Measurements from ENCODE around the gene PLD4.
A peak's percentile ranks its signal among the peaks of the same experiment; 100 is the strongest.

Gene PLD4

DNA sequence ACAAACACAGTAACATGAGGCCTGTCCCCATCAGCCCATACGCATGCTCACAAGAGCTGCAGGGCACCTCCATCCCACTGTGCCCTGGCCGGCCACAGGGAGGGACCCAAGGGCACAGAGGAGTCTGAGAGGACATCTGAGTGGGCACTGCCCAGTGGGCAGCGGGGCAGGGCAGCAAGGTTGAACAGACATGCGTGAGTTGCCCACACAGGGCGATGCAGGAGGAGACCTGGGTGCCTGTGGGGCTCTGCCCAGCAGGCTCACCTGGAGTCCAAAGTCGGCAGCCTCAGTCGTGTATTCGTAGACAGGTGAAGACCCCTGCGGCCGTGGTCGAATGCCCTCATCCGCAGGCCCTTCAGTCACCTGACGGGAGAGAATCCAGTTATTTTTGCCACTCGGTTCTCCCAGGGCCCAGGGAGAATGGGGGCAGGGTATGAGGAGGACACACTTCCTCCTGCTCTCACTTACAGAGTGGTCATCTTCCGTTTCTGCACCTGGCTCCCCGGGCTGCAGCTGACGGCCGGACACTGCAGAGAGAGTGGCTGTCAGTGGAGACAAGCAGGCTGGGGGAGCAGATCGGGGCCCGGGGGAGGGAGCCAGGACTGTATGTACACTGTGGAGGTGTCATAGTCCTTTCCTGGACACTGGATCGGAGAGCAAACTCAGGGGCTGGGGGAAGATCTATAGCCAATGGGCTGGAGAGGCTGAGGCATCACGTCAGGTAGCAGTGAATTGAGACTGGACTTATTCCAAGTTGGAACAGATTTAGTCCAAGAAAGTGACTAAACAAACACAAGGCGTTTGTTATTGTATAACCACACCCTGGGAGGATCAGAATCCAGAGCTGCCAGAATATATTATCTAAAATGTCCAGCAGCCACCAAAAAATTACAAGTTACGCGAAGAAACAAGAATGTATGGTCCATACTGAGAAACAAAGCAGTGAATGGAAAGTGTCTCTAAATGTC is 32.8 kb downstream of the PLD4 start:
- DNase-seq = no peak

DNA sequence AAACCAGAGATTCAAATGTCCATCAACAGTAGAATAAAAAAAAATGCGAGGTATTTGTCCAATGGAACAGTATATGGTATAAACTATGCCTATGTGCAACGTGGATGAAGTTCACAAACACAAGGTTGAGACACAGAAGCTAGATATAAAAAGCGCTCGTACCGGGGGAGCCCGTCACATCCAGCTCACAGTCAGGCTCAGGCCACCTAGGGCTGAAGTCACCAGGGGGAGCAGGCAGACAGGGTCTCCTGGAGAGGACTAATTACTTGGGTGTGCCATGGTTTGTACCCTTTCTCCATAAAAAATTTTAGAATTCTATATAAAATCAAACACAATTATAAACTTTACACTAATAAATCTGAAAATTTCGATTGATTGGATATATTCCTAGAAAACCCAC is 39.9 kb downstream of the PLD4 start:
- DNase-seq = no peak

DNA sequence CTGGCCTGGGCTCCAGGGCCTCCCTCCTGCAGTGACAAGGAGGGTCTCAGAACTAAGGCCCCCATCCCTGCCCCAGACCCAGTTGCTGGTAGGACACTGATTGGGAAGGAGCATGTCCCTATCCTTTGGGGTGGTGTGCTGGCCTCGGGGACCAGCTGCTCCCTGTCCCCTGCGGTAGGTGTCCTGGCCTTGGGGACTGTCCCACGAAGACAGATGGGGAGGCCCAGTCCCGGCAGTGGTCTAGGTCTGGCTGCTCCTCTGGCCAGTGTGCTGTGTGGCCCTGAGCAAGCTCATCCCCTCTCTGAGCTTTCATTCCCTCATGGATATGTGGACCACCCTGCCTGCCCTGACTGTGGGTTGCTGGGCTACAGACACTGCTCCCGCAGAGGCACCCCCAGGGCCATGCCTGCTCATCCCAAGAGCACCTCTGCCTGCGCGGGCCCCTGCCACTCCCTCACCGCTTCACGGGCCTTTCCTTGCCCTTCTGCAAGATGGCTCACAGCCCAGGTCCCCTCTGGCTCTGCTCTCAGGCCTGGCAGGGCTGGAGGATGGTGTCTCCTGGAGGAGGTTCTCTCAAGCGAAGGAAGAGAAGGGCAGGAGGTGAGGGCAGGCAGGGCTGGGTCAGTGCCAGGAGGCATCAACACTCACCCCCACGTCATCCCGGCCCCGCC is 41.0 kb downstream of the PLD4 start:
- no peak for DNase-seq

DNA sequence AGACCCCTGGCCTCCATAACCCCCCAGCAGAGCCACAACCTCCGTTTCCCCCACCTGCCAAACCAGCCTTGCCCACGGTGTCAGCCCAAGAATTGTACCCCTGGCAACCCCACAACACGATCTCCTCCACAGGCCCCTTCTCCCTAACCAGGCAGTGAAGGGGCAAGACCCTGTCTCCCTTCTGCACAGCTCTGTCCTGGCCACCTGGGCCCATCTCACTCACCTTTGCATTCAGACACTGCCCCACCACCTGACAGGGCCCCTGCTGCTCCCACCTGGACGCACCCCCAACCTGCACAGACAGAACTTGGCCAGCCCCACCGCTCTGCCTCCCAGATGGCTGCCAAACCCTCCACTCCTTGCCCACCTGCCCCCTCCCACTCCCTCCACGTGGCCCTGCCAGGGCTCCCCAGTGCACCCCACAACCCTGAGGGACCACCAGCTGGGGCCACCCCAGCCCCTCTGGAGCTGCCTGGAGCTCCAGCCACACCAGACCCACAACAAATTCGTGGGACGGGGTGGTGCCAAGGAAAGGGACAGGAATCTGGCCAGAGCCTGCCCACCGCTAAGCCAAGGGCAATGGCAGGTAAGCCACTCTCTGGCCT is 41.7 kb downstream of the PLD4 start:
- DNase-seq = no peak

DNA sequence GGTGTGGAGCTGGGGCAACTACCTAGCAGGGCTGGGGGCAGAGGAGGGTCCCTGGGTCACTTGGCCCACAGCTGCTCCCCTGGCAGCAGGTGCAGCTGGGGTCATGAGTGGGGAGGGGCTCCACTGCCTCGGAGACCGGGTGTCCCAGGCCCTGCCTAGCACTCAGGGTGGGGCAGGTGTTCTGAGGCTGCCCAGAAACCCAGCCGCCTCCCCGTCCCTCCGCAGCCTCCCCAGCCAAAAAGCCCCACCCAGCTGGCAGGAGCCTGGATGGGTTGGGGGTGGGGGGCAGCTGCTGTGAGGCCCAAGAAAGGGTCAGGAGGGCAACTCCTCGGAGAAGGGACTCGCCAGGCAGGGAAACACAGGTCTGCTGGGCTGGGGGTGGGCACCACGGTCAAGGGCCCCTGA is 42.3 kb downstream of the PLD4 start:
- no peak for DNase-seq

DNA sequence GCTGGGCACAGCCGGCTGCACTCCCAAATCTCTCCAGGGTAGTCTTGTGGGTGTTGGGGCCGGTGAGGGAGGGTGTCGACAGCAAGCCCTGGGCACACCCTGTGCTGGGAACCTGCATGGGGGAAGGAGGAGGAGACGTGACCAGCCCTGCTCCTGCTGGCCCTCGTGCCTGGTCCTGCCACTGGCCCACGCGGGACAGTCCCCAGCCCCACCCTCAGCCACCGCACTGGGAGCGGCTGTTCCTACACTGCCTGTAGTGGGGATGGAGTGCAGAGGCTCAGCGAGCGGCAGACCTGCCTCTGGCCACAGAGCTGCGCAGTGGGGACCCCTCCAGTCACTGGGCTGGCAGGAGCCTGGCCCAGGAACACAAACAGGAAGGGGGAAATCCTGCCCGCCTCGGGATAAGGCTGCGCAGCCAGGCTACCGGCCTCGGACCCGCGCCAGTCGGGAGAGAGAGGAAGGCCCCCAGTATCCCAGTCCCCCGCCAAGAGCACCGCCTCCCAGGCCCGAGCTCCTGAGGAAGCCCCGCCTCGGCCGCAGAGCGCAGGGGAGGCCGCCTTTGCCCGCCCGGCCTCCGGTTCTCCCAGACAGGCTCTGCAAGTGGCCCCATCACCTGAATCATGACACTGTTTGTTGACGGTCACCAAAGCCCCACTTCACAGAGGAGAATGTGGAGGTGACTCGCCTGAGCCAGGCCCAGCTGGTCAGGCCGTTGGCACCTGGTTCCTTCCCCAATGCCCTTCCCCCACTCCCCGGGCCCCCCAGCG is 42.9 kb downstream of the PLD4 start:
- DNase-seq = peak in 1 of 2 experiments; percentile 38

DNA sequence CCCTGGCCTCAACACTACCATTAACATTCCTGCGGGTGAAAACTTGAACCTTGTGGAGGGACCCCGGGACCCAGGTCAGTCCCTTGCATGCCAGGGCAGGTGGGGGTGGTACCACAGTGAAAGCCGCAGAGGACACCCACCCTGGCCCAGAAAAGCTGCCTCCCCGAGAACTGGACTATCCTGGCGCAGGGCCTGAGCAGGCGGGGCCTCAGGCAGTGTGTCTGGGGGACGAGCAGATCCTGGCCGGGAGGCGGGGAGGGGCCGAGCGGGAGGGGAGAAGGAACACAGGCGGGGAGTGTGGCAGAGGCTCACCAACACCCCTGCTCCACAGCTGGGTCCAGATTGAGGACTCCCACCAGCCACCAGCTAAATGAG is 43.5 kb downstream of the PLD4 start:
- peak in 1 of 2 experiments; percentile 66 for DNase-seq

DNA sequence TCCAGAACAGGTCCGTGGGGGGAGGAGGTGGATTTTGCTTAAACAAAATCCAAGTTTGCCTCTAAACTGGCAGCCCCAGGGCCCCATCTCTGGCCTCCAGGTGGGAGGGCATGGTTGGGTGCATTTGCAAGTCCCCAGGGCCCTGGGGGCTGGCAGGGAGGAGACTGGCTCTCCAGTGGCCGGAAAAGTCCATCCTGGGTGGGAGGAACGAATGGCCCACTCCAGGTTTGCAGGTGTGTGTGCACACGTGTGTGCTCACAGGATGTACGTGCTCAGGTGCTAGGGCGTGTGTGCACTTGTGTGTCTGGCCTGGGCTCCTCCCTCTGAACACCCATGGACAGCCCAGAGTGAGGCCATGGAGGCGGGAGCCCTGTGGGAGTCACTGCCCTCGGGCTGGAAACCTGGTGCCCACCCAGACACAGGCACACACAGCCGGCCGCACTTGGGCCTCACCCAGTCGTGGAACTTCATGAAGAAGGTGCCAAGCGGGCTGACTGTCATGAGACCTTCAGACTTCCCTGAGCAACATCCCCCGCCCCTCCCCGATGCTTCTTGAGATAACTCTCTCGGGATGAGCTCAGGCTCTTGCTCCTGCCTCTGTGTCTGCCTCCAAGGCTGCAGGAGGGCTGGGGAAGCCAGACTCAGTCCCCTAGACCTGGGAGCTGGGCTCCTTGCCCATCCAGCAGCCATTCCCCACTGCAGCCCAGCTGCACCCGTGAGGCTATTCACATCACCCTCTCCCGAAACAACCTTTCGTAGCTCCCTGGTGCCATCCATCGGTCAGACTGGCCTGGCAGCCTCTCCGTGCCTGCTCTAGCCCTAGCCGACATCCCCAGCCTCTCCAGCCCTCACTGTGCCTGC is 44.1 kb downstream of the PLD4 start:
- DNase-seq = peak in 1 of 2 experiments; percentile 66

DNA sequence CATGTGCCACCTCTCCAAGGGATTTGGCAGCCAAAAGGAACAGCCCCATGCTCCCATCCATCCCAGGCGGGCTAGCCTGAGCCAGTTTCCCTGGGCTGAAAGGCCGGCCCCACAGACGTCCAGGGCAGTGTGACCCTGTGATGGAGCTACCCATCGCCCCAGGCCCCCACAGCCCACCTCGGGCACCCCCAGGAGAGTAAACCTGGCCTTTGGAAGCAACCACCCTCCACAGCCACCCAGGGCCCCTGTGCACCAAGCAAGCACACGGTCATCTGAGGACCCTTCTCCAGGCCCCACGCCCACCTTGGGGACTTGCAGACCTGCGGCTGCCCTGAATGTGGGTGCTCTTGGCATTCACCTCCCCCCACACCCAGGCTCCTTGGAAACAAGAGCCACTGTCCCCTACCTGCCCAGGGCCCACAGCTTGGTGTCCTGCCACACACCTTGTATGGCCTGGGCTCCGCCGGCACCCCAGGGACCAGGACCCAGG is 45.1 kb downstream of the PLD4 start:
- no peak for DNase-seq

DNA sequence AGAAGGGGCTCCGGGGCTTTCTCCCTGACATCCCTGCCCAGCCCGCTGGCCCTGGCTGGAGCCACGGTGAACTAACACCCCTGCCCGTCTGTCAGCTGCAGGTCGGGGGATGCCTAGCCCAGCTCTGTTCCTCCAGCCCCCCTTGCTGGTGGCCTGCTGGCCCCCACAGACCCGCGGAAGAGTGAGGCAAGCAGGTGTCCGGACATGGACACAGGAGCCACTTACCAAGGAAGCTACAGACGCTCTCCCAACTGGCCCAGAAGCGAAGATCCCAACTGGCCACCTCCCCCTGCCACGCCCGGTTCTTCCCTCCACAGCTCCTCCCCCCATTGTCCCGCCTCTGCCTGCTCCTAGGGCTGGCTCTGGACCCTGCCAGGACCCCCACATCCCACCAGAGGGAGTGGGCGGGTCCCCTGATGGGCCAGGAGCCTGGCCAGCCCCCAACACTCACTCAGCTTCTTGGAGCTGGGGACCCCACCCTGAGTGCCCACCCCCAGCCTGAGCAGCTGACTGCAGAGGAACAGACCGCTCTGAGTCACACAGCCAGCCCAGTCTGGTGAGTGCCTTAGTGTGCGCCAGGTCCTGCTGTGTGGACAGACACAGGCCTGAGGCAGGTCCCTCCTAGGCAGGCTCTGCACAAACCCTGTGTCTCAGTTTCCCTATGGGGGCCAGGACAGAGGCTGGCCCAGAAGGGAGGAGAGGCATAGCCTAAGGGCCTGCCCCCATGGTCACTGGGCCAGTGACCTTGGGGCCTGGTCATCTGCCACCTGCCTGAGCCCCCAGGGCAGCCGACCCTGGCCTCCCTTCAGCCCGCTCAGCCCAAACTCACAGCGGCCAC is 45.8 kb downstream of the PLD4 start:
- DNase-seq = no peak

DNA sequence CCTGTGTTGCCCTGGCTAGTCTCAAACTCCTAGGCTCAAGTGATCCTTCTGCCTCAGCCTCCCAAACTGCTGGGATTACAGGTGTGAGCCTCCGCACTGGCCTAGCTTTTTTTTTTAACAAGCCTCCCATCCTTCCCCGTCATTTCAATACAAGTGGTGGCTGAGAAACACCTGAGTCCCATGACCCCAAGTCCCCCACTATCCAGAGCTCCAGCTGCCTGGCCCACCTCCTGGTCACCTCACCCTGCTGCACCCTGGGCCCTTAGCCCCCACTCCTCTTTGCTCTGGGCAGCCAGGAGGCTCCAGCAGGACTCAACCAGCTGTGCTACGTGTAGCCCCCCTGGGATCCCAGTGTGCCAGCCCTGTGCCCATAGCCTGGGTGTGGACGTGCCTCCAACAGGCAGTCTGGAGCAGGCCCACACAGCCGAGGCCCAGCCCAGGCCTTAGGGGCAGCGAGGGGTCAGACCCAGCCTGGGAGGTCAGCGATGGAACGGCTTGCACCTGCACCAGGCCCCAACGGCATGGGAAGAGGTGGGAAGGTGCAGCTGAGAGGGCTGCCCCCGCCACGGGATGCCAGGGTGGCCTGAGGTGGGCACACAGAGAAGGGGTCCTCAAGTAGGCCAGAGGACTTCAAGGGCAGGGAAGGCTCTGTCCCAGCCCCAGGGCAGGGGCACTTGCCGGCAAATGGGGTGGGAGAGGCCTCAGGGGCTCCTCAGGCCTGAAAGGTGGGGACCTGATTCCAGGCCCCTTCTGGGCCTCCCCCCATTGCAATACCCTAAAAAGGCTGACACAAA is 47.0 kb downstream of the PLD4 start:
- DNase-seq = no peak

DNA sequence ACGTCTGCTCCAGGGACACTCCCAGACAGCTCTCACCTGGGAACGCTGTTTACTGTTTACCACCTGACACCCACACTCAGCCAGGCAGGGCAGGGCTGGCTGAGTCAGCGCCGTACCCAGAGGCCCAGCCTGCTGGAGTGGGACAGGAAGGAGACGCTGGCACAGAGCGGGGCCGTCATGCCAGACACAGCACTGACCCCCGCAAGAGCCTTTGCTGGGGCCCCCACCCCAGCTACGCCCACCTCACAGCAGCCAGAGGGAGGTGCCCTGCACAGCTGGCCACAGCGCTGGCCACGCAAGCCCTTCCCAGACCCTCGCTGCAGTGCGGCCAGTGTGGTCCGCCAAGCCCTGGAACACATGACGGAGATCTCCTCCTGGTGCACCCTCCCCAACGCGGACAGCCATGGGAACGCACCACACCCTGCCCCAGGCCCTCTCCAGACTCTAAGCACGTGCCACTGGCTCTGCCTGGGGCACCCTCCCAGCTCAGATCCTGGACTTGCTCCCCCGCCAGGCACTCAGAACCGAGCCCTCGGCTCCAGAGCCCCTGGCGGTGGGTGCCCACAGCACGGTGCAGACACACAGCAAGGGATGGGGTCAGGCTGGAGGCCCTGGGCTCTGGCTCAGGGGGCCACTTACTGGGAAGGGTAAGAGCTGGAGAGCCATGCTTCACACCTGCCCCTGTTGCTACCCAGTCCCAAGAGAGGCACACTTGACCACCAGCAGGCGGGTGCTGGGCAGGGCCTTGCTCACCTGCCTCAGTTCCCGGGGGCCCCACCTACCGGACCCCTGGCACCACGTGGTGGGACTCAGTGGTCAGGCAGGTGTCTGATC is 47.8 kb downstream of the PLD4 start:
- no peak for DNase-seq

DNA sequence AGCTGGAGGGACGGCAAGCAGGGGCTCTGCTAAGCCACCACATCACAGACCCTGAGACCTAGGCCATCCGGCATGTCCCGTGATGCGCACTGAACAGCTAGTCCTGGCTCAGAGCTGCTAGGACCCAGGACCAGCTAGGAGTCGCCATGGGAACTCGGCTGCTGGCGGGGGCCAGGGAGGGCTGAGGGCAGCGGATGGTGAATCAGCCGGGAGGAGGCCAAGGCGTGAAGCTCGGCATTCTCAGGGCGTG is 48.4 kb downstream of the PLD4 start:
- no peak for DNase-seq

DNA sequence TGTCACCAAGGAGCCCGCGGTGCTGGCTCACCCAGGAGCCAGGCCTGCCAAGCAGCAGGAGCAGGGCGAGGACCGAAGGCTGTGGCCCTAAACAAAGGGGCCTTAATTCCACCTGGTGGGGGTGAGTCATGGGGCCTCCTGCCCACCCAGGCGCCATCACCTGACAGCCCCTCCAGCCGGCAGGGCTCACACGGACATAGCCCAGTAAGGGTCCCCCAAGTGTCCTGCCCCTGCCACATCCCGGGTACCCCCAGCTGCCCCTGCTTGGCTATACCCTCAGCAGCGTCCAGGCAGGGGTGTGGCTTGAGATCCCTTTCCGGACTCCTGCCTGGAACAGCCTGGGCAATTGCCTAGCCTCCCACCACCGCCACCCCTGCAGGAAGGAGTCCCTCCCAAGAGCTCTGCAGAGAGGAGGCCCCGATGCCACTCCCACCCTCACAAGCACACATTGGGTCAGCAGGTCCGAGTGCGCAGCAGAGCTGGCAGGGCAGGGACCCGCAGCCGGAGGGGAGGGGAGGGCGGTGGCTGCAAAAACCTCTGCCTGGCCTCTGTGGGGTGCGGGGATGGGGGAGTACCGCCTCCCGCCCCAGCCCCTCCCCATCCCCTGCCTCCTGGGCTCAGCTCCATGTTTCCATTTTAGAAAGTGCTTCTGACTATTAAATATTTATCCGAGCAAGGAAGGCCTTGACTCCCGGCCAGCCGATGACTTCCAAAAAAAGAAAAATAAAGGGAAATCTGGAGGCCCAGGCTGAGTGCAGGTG is 48.9 kb downstream of the PLD4 start:
- DNase-seq = no peak

DNA sequence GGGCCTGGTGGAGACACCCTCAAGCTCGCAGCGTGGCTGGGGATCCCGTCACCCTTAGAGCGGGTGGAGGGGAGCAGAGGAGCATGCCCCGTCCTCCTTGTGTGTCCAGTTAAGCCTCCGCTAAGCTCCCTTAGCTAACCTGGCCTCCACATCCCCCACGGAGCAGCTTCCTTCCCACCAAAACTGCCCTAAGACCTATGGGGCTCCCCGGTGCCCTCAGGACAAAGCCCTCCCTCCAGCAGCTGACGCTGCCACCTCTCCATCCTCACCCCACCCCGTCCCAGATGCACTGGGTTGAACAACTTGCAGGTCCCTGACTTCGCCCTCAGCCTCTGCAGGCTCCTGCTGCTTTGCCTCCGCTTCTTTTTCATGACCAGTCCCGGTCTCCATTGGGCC is 49.5 kb downstream of the PLD4 start:
- no peak for DNase-seq

DNA sequence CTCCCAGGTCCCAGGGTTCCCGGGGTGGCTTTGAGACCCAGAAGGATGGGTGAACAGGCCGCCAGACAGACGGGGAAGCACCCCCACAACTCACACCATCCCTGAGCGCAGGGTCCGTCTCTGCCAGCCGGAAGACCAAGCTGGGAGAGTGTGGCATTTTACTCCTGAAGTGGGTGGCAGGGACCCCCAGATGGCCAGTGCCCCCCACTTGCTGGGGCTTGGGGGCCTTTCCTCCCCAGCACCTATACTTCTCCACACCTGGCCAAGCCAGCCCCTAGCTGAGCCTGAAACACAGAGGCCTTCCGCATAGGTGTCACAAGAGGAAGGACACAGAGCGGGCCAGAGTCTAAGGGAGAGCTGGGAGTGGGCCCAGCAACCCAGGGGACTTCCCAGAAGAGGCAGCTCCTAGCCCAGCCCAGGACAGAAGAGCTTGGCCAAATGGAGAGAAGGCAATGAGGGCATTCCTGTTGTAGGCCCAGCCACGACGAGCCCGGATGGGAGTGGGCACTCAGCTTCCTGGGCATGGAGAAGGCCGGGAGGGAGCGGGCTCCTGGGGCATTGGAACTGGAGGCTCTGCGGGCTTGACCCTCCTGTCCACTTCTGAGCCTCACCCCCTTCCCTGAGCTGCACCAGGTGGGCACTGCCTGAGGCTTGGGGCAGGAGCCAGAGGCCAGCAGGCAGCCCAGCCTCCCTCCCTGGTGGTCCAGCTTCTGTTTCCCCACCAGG is 50.1 kb downstream of the PLD4 start:
- DNase-seq = no peak

DNA sequence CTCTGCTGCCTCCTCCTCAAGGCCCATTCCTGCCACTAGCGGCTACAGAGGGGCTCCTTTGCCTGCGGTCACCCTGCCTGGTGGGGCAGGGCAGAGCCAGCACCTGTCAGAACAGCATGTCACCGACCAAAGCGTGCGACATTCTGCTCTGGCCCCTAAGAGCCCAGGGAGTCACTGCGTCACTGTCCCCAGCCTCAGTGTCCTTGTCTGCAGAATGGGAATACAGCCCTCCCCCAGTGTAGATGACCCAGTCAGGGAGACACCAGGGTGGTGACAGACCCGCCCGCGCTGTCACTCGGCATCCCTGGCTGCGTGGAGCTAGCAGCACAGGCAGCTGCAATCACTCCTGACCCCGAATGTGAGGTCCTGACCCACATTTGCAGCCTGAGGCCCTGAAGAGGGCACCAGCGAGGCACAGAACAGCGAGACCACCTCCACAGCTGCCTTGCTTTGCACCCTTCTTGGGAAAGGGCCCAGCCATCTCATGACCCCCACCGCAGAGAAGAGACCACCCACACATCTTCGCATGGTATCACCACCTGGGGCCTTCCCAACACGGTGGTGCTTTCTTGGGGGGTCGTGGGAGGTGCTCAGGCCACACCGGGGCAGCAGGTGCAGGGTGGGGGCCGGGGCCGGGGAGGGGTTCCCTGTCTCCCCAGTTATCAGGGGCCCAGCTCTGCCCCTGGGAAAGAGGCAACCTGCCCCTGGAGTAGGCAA is 51.0 kb downstream of the PLD4 start:
- DNase-seq = peak in 1 of 2 experiments; percentile 40
